Natural killer cell treated with Interleukin-12 subunit alpha and Interleukin-12 subunit beta and Interleukin-15 and Interleukin-18, amount 100 ng/mL, for 72 hours (primary cell): Measurements from ENCODE around the gene PDE4B. TPM values are rescaled to one million over a fixed set of nuclear protein-coding genes. Genes with fewer than 3 reads are reported as not detected.
A peak's percentile ranks its signal among the peaks of the same experiment; 100 is the strongest.

ENCODE experiments used
- ATAC-seq, 2 donors: fragments of 150-1000 bp; cut with Tn5 transposase in 1 of 2; sonication (Bioruptor Pico), chemical (Tn5 transposase) in 1 of 2; 2 replicates each; pipeline ENCODE4 v1.10.0; 2021
- DNase-seq: peaks from one replicate; pipeline ENCODE4 v3.0.0; 2022; ENCODE audit warnings: low spot score
- H3K27ac Mint-ChIP-seq, 2 donors: 1 replicate in 1 of 2; 2 replicates in 1 of 2; pipeline ENCODE4 v1.8.0; 2022; ENCODE audit warnings: mixed read lengths in 2 of 2, mild to moderate bottlenecking in 1 of 2, moderate library complexity in 1 of 2
- H3K27me3 Mint-ChIP-seq, 2 donors: 1 replicate in 1 of 2; 2 replicates in 1 of 2; pipeline ENCODE4 v1.8.0; 2022; ENCODE audit warnings: mixed read lengths in 2 of 2
- H3K36me3 Mint-ChIP-seq: one replicate; pipeline ENCODE4 v1.8.0; 2022; ENCODE audit warnings: mixed read lengths
- H3K4me1 Mint-ChIP-seq, 2 donors: 1 replicate in 1 of 2; 2 replicates in 1 of 2; pipeline ENCODE4 v1.8.0; 2022; ENCODE audit warnings: low read depth in 2 of 2, mixed read lengths in 2 of 2, mild to moderate bottlenecking in 1 of 2
- H3K4me3 Mint-ChIP-seq: one replicate; pipeline ENCODE4 v1.8.0; 2022; ENCODE audit warnings: mixed read lengths
- H3K9me3 Mint-ChIP-seq: 2 replicates; pipeline ENCODE4 v1.8.0; 2022; ENCODE audit warnings: mixed read lengths
- total RNA-seq, 2 donors: library from RNA; stranded (reverse); gene quantifications; one replicate each; pipeline ENCODE4 v1.2.3, GENCODE V29; 2022

Gene PDE4B
- total RNA-seq, 2 donors from 2014 or later = 83.8 to 136 TPM

- ATAC-seq = peak; percentile 88 to 92
- Mint-ChIP-seq H3K4me3 (peak overlapping the region; percentile 72), H3K4me1 (peaks cover 34 to 41% of the 10 kb centered on the region in 2 donors), H3K9me3 (peaks cover 4% of the 10 kb centered on the region), H3K36me3 (no peaks in the 10 kb centered on the region), H3K27me3 (no peaks in the 10 kb centered on the region), H3K27ac (peak overlapping the region; percentile 77 to 96)
- no peak for DNase-seq
Observed at GRCh38 chr1:66300972-66301451, 508.3 kb downstream of the PDE4B start.

DNA sequence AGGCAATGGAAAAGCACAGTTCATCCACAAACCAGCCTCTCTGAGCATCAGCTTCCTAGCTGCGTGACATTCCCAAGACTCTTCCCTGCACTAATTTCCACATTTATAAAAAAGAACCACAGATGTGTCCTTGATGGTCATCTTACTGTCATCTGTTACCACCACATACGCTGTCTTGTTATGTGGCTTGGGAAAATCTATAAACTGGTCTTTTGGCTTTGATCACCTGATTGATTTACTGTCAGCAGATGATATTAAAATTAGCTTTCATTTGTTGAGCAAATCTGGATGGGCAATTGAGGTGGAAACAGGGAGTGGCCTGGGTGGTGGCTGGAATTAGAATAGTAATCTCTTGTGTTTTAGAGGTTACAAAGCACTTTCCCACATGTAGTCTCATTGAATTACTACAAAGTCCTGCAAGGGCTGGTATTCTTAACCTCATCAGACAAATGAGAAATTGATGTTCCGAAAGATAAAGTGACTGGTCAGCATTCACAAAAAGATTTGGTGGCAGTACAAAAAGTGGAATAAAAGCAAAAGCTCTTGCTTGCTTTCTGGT is 509.6 kb downstream of the PDE4B start:
- peak overlapping the region; percentile 28 to 96 for H3K27ac Mint-ChIP-seq
- H3K4me1 Mint-ChIP-seq = peaks cover 34 to 41% of the 10 kb centered on the region in 2 donors
- peaks cover 4% of the 10 kb centered on the region for H3K9me3 Mint-ChIP-seq
- no peaks in the 10 kb centered on the region for H3K27me3 Mint-ChIP-seq
- H3K36me3 Mint-ChIP-seq = no peaks in the 10 kb centered on the region
- H3K4me3 Mint-ChIP-seq = peak overlapping the region; percentile 40
- no peak for DNase-seq
- ATAC-seq = no peak

DNA sequence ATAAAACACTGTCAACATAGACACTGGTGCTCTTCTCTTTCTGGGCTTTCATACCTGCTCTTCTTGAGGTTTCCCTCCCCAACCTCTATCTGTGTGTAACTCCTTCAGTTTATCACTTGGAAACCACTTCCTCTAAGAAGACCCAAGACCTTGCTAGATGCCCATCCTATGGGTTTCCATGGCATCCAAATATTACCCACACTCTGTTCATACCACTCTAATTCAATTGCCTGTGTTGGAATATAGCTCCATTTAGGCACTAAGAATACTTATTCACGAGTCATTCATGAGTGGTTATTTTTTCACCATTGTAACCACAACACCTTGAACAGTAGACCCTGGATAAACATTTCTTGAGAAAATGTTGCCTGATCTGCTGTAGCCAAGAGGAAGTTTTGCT is 510.1 kb downstream of the PDE4B start:
- DNase-seq (no peak), ATAC-seq (peak; percentile 44 to 64)
- Mint-ChIP-seq H3K27me3 (no peaks in the 10 kb centered on the region), H3K9me3 (peaks cover 4% of the 10 kb centered on the region), H3K4me3 (peak overlapping the region; percentile 40), H3K36me3 (no peaks in the 10 kb centered on the region), H3K27ac (peak overlapping the region; percentile 28 to 96), H3K4me1 (peaks cover 34 to 41% of the 10 kb centered on the region in 2 donors)

GRCh38 chr1:66303646-66304045 is 511.0 kb downstream of the PDE4B start:
- Mint-ChIP-seq H3K4me3 (no peak overlapping the region), H3K27me3 (no peaks in the 10 kb centered on the region), H3K9me3 (peaks cover 4% of the 10 kb centered on the region), H3K4me1 (peaks cover 31 to 41% of the 10 kb centered on the region in 2 donors), H3K36me3 (no peaks in the 10 kb centered on the region), H3K27ac (peak overlapping the region; percentile 12 to 32)
- ATAC-seq = no peak
- no peak for DNase-seq

- DNase-seq (no peak), ATAC-seq (no peak)
- Mint-ChIP-seq H3K27ac (no peak overlapping the region), H3K9me3 (peaks cover 4% of the 10 kb centered on the region), H3K4me1 (peaks cover 31 to 39% of the 10 kb centered on the region in 2 donors), H3K27me3 (no peaks in the 10 kb centered on the region), H3K36me3 (no peaks in the 10 kb centered on the region), H3K4me3 (no peak overlapping the region)
Observed at GRCh38 chr1:66304128-66304527, 511.4 kb downstream of the PDE4B start.

DNA sequence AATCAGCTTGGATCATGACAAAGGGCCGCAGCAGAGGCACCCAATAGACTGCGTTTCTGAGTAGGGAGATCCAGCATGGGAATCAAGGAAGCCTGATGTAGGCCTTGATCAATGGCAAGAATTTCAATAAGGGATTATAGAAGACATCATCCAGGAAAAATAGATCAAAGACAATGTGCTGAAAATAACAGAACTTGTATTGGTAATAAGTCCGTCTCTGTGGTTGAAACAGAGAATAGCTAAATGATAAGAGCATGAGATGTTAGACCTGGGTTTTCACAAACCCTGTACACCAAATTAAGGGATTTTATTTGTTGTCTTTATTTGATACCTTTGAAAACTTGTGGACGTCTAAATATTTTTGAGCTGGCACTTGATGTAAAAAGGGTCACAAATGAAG is 513.2 kb downstream of the PDE4B start:
- H3K9me3 Mint-ChIP-seq = peaks cover 4% of the 10 kb centered on the region
- DNase-seq (no peak), ATAC-seq (no peak)
- H3K4me1 Mint-ChIP-seq = peaks cover 22 to 27% of the 10 kb centered on the region in 2 donors
- no peaks in the 10 kb centered on the region for H3K36me3 Mint-ChIP-seq
- H3K4me3 Mint-ChIP-seq = no peak overlapping the region
- no peaks in the 10 kb centered on the region for H3K27me3 Mint-ChIP-seq
- no peak overlapping the region for H3K27ac Mint-ChIP-seq

- Mint-ChIP-seq H3K27ac (no peak overlapping the region), H3K36me3 (no peaks in the 10 kb centered on the region), H3K27me3 (no peaks in the 10 kb centered on the region), H3K4me1 (no peaks in the 10 kb centered on the region), H3K9me3 (no peaks in the 10 kb centered on the region), H3K4me3 (no peak overlapping the region)
- ATAC-seq (no peak), DNase-seq (no peak)
Observed at GRCh38 chr1:66309006-66309741, 516.5 kb downstream of the PDE4B start.

- peaks cover 4% of the 10 kb centered on the region for H3K9me3 Mint-ChIP-seq
- H3K4me1 Mint-ChIP-seq = peaks cover 0 to 6% of the 10 kb centered on the region in 2 donors
- no peaks in the 10 kb centered on the region for H3K27me3 Mint-ChIP-seq
- DNase-seq (no peak), ATAC-seq (no peak)
- no peak overlapping the region for H3K4me3 Mint-ChIP-seq
- peak overlapping the region in 1 of 2 donors; percentile 22 for H3K27ac Mint-ChIP-seq
- H3K36me3 Mint-ChIP-seq = no peaks in the 10 kb centered on the region
Observed at GRCh38 chr1:66311092-66311491, 518.4 kb downstream of the PDE4B start.

DNA sequence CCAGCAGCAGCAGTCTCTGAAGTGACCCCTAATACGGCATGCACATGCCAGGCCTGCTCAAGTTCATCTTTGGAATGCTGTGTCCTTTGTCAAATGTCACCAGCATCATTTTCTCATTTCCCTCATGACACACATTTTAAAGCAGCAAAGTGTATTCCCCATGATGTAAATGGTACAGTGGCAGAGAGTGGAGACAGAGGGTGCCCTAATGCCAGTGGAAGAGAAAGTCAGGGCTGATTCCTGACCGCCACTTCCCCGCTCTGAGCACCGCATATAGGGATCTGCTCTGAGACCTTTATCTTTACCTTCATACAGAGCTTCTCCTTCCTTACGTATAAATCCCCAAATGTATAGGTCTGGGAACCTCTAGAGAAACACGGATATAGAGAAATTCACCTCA is 518.9 kb downstream of the PDE4B start:
- Mint-ChIP-seq H3K36me3 (no peaks in the 10 kb centered on the region), H3K4me3 (no peak overlapping the region), H3K9me3 (peaks cover 4% of the 10 kb centered on the region), H3K27me3 (no peaks in the 10 kb centered on the region), H3K4me1 (peaks cover 4 to 9% of the 10 kb centered on the region in 2 donors), H3K27ac (no peak overlapping the region)
- ATAC-seq (no peak), DNase-seq (no peak)

DNA sequence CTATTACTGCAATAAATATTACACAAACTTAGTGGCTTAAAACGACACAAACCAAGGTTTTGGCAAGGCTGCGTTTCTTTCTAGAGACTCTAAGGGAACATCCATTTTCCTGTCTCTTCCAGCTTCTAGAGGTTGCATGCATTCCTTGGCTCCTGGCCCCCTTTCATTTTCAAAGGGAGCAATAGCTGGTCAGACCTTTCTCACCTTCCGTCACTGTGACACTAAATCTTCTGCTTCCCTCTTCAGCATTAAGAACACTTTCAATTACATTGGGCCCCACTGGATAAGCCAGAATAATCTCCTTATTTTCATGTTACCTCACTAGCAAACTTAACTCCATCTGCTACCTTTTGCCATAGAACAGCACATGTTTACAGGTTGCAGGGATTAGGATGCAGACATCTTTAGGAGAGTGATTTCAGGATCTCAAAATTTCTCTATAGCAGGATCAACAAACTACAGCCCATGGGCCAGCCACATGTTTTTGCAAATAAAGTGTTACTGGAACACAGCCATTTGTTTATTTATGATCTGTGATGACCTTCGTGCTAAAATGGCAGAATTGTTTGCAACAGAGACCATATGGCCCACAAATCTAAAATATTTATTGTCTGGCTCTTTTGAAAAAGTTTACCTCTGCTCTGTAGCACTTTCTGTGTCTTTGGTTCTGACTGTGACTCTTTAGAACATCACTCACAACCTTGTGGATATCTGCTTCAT is 519.7 kb downstream of the PDE4B start:
- Mint-ChIP-seq H3K27me3 (no peaks in the 10 kb centered on the region), H3K27ac (no peak overlapping the region), H3K4me3 (no peak overlapping the region), H3K9me3 (peaks cover 4% of the 10 kb centered on the region), H3K36me3 (no peaks in the 10 kb centered on the region), H3K4me1 (peaks cover 5 to 14% of the 10 kb centered on the region in 2 donors)
- DNase-seq (no peak), ATAC-seq (no peak)

GRCh38 chr1:66313429-66313828 is 520.7 kb downstream of the PDE4B start:
- peaks cover 4% of the 10 kb centered on the region for H3K9me3 Mint-ChIP-seq
- no peak overlapping the region for H3K4me3 Mint-ChIP-seq
- H3K36me3 Mint-ChIP-seq = no peaks in the 10 kb centered on the region
- no peaks in the 10 kb centered on the region for H3K27me3 Mint-ChIP-seq
- ATAC-seq (no peak), DNase-seq (no peak)
- H3K4me1 Mint-ChIP-seq = peaks cover 5 to 14% of the 10 kb centered on the region in 2 donors
- H3K27ac Mint-ChIP-seq = no peak overlapping the region

DNA sequence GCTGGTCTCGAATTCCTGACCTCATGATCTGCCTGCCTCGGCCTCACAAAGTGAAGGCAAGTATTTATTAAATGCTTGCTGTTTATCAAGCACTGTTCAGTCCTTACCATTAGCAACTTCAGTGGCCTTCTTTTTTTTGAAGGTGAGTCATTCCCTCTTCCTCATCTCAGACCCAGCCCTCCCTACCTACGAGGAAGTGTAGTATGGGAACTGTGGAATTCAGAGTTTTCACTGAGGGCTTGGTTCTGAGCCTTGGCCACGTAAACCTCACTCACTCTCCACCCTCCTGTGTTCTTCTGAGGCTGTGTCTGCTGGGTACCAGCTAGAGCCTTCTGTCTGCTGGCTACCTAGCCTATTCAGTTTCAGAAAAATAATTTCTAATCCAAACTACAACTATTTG is 523.0 kb downstream of the PDE4B start:
- no peak for ATAC-seq
- Mint-ChIP-seq H3K27ac (peak overlapping the region; percentile 48 to 55), H3K36me3 (no peaks in the 10 kb centered on the region), H3K9me3 (peaks cover 7% of the 10 kb centered on the region), H3K4me3 (no peak overlapping the region), H3K4me1 (peaks cover 5 to 17% of the 10 kb centered on the region in 2 donors), H3K27me3 (no peaks in the 10 kb centered on the region)
- DNase-seq = no peak

GRCh38 chr1:66316464-66317247 is 524.0 kb downstream of the PDE4B start:
- peak overlapping the region; percentile 4 for H3K4me3 Mint-ChIP-seq
- no peaks in the 10 kb centered on the region for H3K27me3 Mint-ChIP-seq
- H3K4me1 Mint-ChIP-seq = peaks cover 5 to 21% of the 10 kb centered on the region in 2 donors
- DNase-seq = no peak
- peaks cover 4% of the 10 kb centered on the region for H3K36me3 Mint-ChIP-seq
- peak; percentile 51 to 60 for ATAC-seq
- H3K9me3 Mint-ChIP-seq = peaks cover 7% of the 10 kb centered on the region
- H3K27ac Mint-ChIP-seq = peak overlapping the region; percentile 48 to 55
